BLaER1 (cell line): ENCODE data around the gene DPM1.
A peak's percentile ranks its signal among the peaks of the same experiment; 100 is the strongest.
"Not testable (repeated sequence)": the region's sequence is repeated elsewhere in the genome, so short reads cannot be mapped to it uniquely, and the experiment has no call there.

Experiments used
- H3K27ac ChIP-seq: shearing (Covaris generic); formaldehyde crosslinking; 2 replicates; pipeline ENCODE4 v1.8.1; 2022
- H3K27me3 ChIP-seq: shearing (Covaris generic); formaldehyde crosslinking; 2 replicates; pipeline ENCODE4 v1.8.1; 2022
- H3K36me3 ChIP-seq: shearing (Covaris generic); formaldehyde crosslinking; 2 replicates; pipeline ENCODE4 v1.8.1; 2022
- H3K4me1 ChIP-seq: shearing (Covaris generic); formaldehyde crosslinking; 2 replicates; pipeline ENCODE4 v1.8.1; 2022
- H3K4me2 ChIP-seq: shearing (Covaris generic); formaldehyde crosslinking; 2 replicates; pipeline ENCODE4 v1.8.1; 2022
- H3K4me3 ChIP-seq: shearing (Covaris generic); formaldehyde crosslinking; 2 replicates; pipeline ENCODE4 v1.8.1; 2022
- H3K9ac ChIP-seq: shearing (Covaris generic); formaldehyde crosslinking; 2 replicates; pipeline ENCODE4 v1.8.1; 2022
- H3K9me3 ChIP-seq: shearing (Covaris generic); formaldehyde crosslinking; 2 replicates; pipeline ENCODE4 v1.8.1; 2022
- H4K20me1 ChIP-seq: shearing (Covaris generic); formaldehyde crosslinking; 2 replicates; pipeline ENCODE4 v1.8.1; 2022
- Cebpa-rat ChIP-seq: shearing (Covaris generic); IDR thresholded peaks from 2 replicates; pipeline ENCODE4 v1.8.1; 2022

DPM1 gene

DNA sequence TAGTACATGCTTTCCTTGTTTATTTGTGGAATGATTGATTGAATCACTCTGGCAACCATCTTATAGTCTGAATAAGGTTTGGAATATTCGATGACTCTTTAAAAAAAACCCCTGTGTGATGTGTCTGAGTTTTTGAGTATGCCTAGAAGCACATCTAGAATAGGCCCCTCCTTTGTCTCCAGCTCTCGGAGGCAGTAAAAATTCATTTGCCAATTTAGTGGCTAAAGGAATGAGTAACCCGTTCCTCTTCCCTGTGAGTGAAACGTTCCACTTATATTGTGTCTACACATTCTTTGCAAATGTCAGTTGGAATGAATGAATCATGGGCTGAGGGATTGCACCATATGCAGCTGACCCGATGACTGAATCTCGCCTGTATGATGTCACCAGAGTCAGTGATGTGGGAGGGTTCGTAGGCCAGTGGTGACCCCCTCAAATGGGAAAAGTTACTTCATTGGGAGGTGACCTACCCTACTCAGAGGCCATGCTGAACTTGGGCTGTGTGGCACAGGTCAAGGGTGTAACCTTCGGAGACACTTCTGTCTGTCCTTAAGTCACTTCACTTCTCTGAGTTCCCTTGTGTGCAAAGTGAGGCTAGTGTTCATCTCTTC, 21.8 kb upstream of the DPM1 start:
- no peak for TF ChIP-seq Cebpa-rat
- H3K4me1 ChIP-seq = peaks cover 8% of the 10 kb centered on the region
- H3K9me3 ChIP-seq = no peaks in the 10 kb centered on the region
- no peak overlapping the region for H3K4me2 ChIP-seq
- H4K20me1 ChIP-seq = no peaks in the 10 kb centered on the region
- no peaks in the 10 kb centered on the region for H3K36me3 ChIP-seq
- H3K4me3 ChIP-seq = no peak overlapping the region
- no peak overlapping the region for H3K9ac ChIP-seq
- H3K27me3 ChIP-seq = no peaks in the 10 kb centered on the region
- H3K27ac ChIP-seq = no peak overlapping the region

- H3K4me1 ChIP-seq, H4K20me1 ChIP-seq, H3K27ac ChIP-seq, H3K27me3 ChIP-seq, H3K36me3 ChIP-seq, H3K9me3 ChIP-seq, H3K4me2 ChIP-seq, H3K9ac ChIP-seq, H3K4me3 ChIP-seq: not testable (repeated sequence)
These were observed 20.2 kb upstream of the DPM1 start for GRCh38 chr20:50978533-50978932.

- no peaks in the 10 kb centered on the region for H3K27me3 ChIP-seq
- peaks cover 8% of the 10 kb centered on the region for H3K4me1 ChIP-seq
- no peak overlapping the region for H3K4me2 ChIP-seq
- no peak for TF ChIP-seq Cebpa-rat
- no peaks in the 10 kb centered on the region for H4K20me1 ChIP-seq
- H3K36me3 ChIP-seq = no peaks in the 10 kb centered on the region
- H3K9ac ChIP-seq = no peak overlapping the region
- H3K4me3 ChIP-seq = no peak overlapping the region
- H3K9me3 ChIP-seq = no peaks in the 10 kb centered on the region
- no peak overlapping the region for H3K27ac ChIP-seq
These were observed 19.0 kb upstream of the DPM1 start for GRCh38 chr20:50977066-50978021.

- Histone ChIP-seq H3K27me3 (no peaks in the 10 kb centered on the region), H3K36me3 (no peaks in the 10 kb centered on the region), H3K4me1 (peaks cover 8% of the 10 kb centered on the region), H3K9me3 (no peaks in the 10 kb centered on the region), H3K9ac (no peak overlapping the region), H4K20me1 (no peaks in the 10 kb centered on the region), H3K4me3 (no peak overlapping the region), H3K4me2 (no peak overlapping the region), H3K27ac (no peak overlapping the region)
- TF ChIP-seq Cebpa-rat = no peak
These were observed 17.5 kb upstream of the DPM1 start for GRCh38 chr20:50975701-50976330.

DNA sequence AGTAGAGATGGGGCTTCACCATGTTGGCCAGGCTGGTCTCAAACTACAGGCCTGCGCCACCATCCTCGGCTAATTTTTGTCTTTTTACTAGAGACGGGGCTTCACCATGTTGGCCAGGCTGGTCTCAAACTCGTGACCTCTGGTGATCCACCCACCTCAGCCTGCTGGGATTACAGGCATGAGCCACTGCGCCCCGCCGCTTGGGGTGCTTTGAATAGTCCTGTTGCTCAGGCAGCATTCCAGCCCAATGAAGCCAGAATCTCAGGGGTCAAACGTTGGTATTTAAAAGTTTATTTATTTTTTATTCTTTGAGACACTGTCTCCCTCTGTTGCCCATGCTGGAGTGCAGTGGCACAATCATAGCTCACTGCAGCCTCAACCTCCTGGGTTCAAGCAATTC, 11.6 kb upstream of the DPM1 start:
- no peak overlapping the region for H3K27ac ChIP-seq
- TF ChIP-seq Cebpa-rat = no peak
- no peak overlapping the region for H3K9ac ChIP-seq
- H3K4me1 ChIP-seq = peaks cover 7% of the 10 kb centered on the region
- H3K36me3 ChIP-seq = no peaks in the 10 kb centered on the region
- H3K4me3 ChIP-seq = no peak overlapping the region
- no peaks in the 10 kb centered on the region for H3K27me3 ChIP-seq
- no peaks in the 10 kb centered on the region for H4K20me1 ChIP-seq
- no peaks in the 10 kb centered on the region for H3K9me3 ChIP-seq
- no peak overlapping the region for H3K4me2 ChIP-seq

- peaks cover 7% of the 10 kb centered on the region for H3K4me1 ChIP-seq
- H4K20me1 ChIP-seq = no peaks in the 10 kb centered on the region
- no peaks in the 10 kb centered on the region for H3K36me3 ChIP-seq
- no peak for TF ChIP-seq Cebpa-rat
- no peak overlapping the region for H3K9ac ChIP-seq
- H3K27ac ChIP-seq = no peak overlapping the region
- no peaks in the 10 kb centered on the region for H3K9me3 ChIP-seq
- no peaks in the 10 kb centered on the region for H3K27me3 ChIP-seq
- no peak overlapping the region for H3K4me3 ChIP-seq
- no peak overlapping the region for H3K4me2 ChIP-seq
These were observed 11.1 kb upstream of the DPM1 start for GRCh38 chr20:50969435-50969834.

DNA sequence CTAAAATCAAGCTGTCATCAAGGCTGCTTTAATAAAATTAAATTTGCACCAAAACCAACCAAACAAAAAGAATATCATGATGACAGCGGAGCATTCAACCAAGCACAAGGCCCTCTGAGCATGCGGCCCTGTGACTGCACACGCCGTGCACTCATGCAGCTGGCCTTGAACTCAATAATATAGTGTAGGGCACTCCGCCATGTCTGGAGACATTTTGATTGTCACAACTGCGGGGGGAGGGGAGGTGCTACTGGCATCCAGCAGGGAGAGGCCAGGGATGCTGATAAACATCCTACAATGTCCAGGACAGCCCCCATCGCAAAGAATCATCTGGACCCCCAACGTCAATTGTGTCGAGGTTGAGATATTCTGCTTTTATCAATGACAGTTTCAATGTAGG, 10.0 kb upstream of the DPM1 start:
- Histone ChIP-seq H3K4me2 (no peak overlapping the region), H3K9ac (no peak overlapping the region), H3K4me1 (peaks cover 7% of the 10 kb centered on the region), H3K9me3 (no peaks in the 10 kb centered on the region), H3K4me3 (no peak overlapping the region), H3K36me3 (no peaks in the 10 kb centered on the region), H3K27me3 (no peaks in the 10 kb centered on the region), H3K27ac (no peak overlapping the region), H4K20me1 (no peaks in the 10 kb centered on the region)
- no peak for TF ChIP-seq Cebpa-rat

GRCh38 chr20:50967586-50967985, 9.3 kb upstream of the DPM1 start:
- Histone ChIP-seq H4K20me1 (no peaks in the 10 kb centered on the region), H3K4me3 (no peak overlapping the region), H3K27me3 (no peaks in the 10 kb centered on the region), H3K4me2 (peak overlapping the region; percentile 27), H3K36me3 (no peaks in the 10 kb centered on the region), H3K27ac (no peak overlapping the region), H3K4me1 (peaks cover 7% of the 10 kb centered on the region), H3K9ac (0 out of 2 replicates have a peak overlapping the region, but pooled peaks have one; percentile 27), H3K9me3 (no peaks in the 10 kb centered on the region)
- no peak for TF ChIP-seq Cebpa-rat

- H3K27me3 ChIP-seq = no peaks in the 10 kb centered on the region
- peak overlapping the region; percentile 90 for H3K4me3 ChIP-seq
- H3K9me3 ChIP-seq = no peaks in the 10 kb centered on the region
- peaks cover 58% of the 10 kb centered on the region for H4K20me1 ChIP-seq
- H3K4me1 ChIP-seq = peaks cover 39% of the 10 kb centered on the region
- H3K9ac ChIP-seq = peak overlapping the region; percentile 98
- H3K27ac ChIP-seq = 0 out of 2 replicates have a peak overlapping the region, but pooled peaks have one; percentile 99
- no peak for TF ChIP-seq Cebpa-rat
- peak overlapping the region; percentile 97 for H3K4me2 ChIP-seq
- peaks cover 20% of the 10 kb centered on the region for H3K36me3 ChIP-seq
These were observed 1.3 kb upstream of the DPM1 start for GRCh38 chr20:50959543-50960126.
